Thoracic aorta (tissue), 2 donors: ENCODE data around the gene CARD14. TPM values are rescaled to one million over a fixed set of nuclear protein-coding genes. Genes with fewer than 3 reads are reported as not detected.

Experiments used
- ATAC-seq: fragments of 150-250 bp; one replicate; pipeline ENCODE4 v1.8.0; 2017; ENCODE audit warnings: low read depth; ENCODE audit not compliant: insufficient number of reproducible peaks, low FRiP score
- DNase-seq: peaks from one replicate; pipeline ENCODE4 v3.0.0-alpha.2; 2020; ENCODE audit warnings: low spot score
- H3K27ac ChIP-seq, 2 donors: fragments of 200-600 bp; sonication (generic); 1 replicate in 1 of 2; 2 replicates in 1 of 2; pipeline ENCODE4 v1.5.1; 2016; ENCODE audit warnings: mild to moderate bottlenecking in 2 of 2, moderate library complexity in 2 of 2
- H3K27me3 ChIP-seq: fragments of 200-600 bp; sonication (generic); replicated peaks from 2 replicates; pipeline ENCODE4 v1.6.0; 2016; ENCODE audit warnings: mild to moderate bottlenecking; ENCODE audit not compliant: insufficient read depth
- H3K36me3 ChIP-seq: fragments of 200-600 bp; sonication (generic); one replicate; pipeline ENCODE4 v1.5.1; 2016
- H3K4me1 ChIP-seq, 2 donors: fragments of 200-600 bp; sonication (generic); 1 replicate in 1 of 2; 2 replicates in 1 of 2; pipeline versions ENCODE4 v1.5.1 to v1.6.0; 2016; ENCODE audit warnings: low read depth in 2 of 2, mild to moderate bottlenecking in 1 of 2; ENCODE audit not compliant: control insufficient read depth in 1 of 2
- H3K4me3 ChIP-seq: fragments of 200-600 bp; sonication (generic); 2 replicates; pipeline ENCODE4 v1.5.1; 2016; ENCODE audit warnings: mild to moderate bottlenecking
- H3K9me3 ChIP-seq: fragments of 200-600 bp; sonication (generic); 2 replicates; pipeline ENCODE4 v1.5.1; 2016
- CTCF ChIP-seq: fragments of 200-600 bp; sonication (generic); IDR thresholded peaks from one replicate; pipeline ENCODE4 v1.5.1; 2019; ENCODE audit warnings: antibody characterized with exemption
- total RNA-seq, 2 donors: library from RNA; depleted of rRNA; stranded (reverse); fragments of >200 nt; gene quantifications; one replicate each; pipeline versions ENCODE4 v1.1.0 to v1.2.3, GENCODE V29; 2016

CARD14 gene
- total RNA-seq, 2 donors from 2014 or later: not detected

DNA sequence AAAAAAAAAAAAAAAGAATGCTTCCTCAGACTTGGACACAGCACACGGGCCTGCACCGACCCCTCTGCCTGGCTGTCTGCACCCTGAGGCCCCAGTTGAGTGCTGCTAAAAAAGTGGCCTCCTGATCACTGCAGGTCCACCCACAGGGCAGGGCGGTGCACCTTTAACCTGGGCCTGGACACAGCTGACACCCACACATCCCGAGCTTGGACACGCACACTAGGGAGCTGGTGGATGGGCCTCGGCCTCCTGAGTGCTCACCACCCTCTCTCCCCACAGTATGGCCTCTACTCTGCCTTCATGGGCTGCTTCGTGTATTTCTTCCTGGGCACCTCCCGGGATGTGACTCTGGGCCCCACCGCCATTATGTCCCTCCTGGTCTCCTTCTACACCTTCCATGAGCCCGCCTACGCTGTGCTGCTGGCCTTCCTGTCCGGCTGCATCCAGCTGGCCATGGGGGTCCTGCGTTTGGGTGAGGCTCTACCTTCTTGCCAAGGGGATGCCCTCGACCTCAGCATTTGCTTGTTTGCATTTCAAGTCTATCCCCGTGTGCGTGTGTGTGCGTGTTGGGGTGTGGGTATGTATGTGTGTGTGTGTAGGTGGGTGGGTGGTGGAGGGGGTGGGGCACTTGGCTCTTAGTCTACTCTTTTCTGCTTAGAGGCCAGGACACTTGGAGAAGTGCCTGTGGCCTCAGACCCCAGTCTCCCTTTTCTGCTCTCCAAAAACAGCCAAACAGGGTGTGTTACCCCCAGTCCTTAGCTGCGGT is 52.7 kb downstream of the CARD14 start:
- DNase-seq (no peak), ATAC-seq (no peak)
- Histone ChIP-seq H3K4me1 (peaks cover 4 to 37% of the 10 kb centered on the region in 2 donors), H3K36me3 (peaks cover 12% of the 10 kb centered on the region), H3K27ac (no peak overlapping the region), H3K4me3 (no peak overlapping the region), H3K9me3 (no peaks in the 10 kb centered on the region), H3K27me3 (no peaks in the 10 kb centered on the region)
- no peak for TF ChIP-seq CTCF

- DNase-seq: no peak
- peaks cover 17% of the 10 kb centered on the region for H3K36me3 ChIP-seq
- no peak overlapping the region for H3K27ac ChIP-seq
- peaks cover 4 to 37% of the 10 kb centered on the region in 2 donors for H3K4me1 ChIP-seq
- TF ChIP-seq CTCF: no peak
- ATAC-seq: no peak
- H3K9me3 ChIP-seq: no peaks in the 10 kb centered on the region
- no peaks in the 10 kb centered on the region for H3K27me3 ChIP-seq
- H3K4me3 ChIP-seq: no peak overlapping the region
These were observed 53.4 kb downstream of the CARD14 start for GRCh38 chr17:80223142-80223815.

- H3K9me3 ChIP-seq: no peaks in the 10 kb centered on the region
- ATAC-seq: no peak
- H3K36me3 ChIP-seq: peaks cover 22% of the 10 kb centered on the region
These were observed 54.1 kb downstream of the CARD14 start for GRCh38 chr17:80223838-80224497.

GRCh38 chr17:80224683-80225082 is 54.9 kb downstream of the CARD14 start:
- no peak for TF ChIP-seq CTCF
- H3K9me3 ChIP-seq: no peaks in the 10 kb centered on the region
- no peak for DNase-seq
- no peak overlapping the region for H3K4me3 ChIP-seq
- H3K27me3 ChIP-seq: no peaks in the 10 kb centered on the region
- H3K4me1 ChIP-seq: peaks cover 0 to 30% of the 10 kb centered on the region in 2 donors
- H3K36me3 ChIP-seq: peaks cover 22% of the 10 kb centered on the region
- H3K27ac ChIP-seq: no peak overlapping the region
- ATAC-seq: no peak

More at GRCh38 chr17:80223838-80224497, 54.1 kb downstream of the CARD14 start:
- DNase-seq: no peak
- H3K27ac ChIP-seq: no peak overlapping the region
- peaks cover 4 to 37% of the 10 kb centered on the region in 2 donors for H3K4me1 ChIP-seq
- no peak overlapping the region for H3K4me3 ChIP-seq
- no peaks in the 10 kb centered on the region for H3K27me3 ChIP-seq
- no peak for TF ChIP-seq CTCF

GRCh38 chr17:80225230-80225629 is 55.4 kb downstream of the CARD14 start:
- ATAC-seq (no peak), DNase-seq (no peak)
- Histone ChIP-seq H3K4me3 (no peak overlapping the region), H3K27ac (no peak overlapping the region), H3K36me3 (peaks cover 22% of the 10 kb centered on the region), H3K27me3 (no peaks in the 10 kb centered on the region), H3K9me3 (no peaks in the 10 kb centered on the region), H3K4me1 (peaks cover 0 to 29% of the 10 kb centered on the region in 2 donors)
- TF ChIP-seq CTCF: no peak
